Activated CD8-positive, alpha-beta T cell treated with anti-CD3 and anti-CD28 coated beads for 36 hours (primary cell): ENCODE measurements around the gene ZDHHC3. TPM values are rescaled to one million over a fixed set of nuclear protein-coding genes. Genes with fewer than 3 reads are reported as not detected.

Source experiments
- ATAC-seq: fragments of 200-7000 bp; cut with Tn5 transposase; one replicate; pipeline ENCODE4 v1.10.0; 2021; ENCODE audit warnings: mild to moderate bottlenecking, moderate library complexity
- CTCF ChIA-PET: fragments of 350-600 bp; sonication (Branson Sonifier 250); formaldehyde crosslinking; loops from one replicate; lab custom pipeline; 2021; ENCODE audit warnings: antibody characterized with exemption; lab: Charles Lee
- POLR2A ChIA-PET: fragments of 350-600 bp; sonication (Branson Sonifier 250); formaldehyde crosslinking; loops from one replicate; lab custom pipeline; 2021; ENCODE audit warnings: antibody characterized with exemption; lab: Charles Lee
- DNase-seq: peaks from one replicate; pipeline ENCODE4 v3.0.0-alpha.2; 2020
- H3K27ac Mint-ChIP-seq: one replicate; pipeline ENCODE4 v1.8.0; 2021; ENCODE audit warnings: mild to moderate bottlenecking, mixed read lengths
- H3K27me3 Mint-ChIP-seq: one replicate; pipeline ENCODE4 v1.8.0; 2021; ENCODE audit warnings: mixed read lengths
- H3K36me3 Mint-ChIP-seq: one replicate; pipeline ENCODE4 v1.8.0; 2021; ENCODE audit warnings: low read depth, mixed read lengths
- H3K4me1 Mint-ChIP-seq: one replicate; pipeline ENCODE4 v1.8.0; 2021; ENCODE audit warnings: low read depth, mixed read lengths
- H3K4me3 Mint-ChIP-seq: one replicate; pipeline ENCODE4 v1.8.0; 2021; ENCODE audit warnings: mild to moderate bottlenecking, moderate library complexity, mixed read lengths
- H3K9me3 Mint-ChIP-seq: one replicate; pipeline ENCODE4 v1.8.0; 2021; ENCODE audit warnings: mixed read lengths
- CTCF ChIP-seq: fragments of 200-600 bp; IDR thresholded peaks from one replicate; pipeline ENCODE4 v1.8.0; 2022; ENCODE audit warnings: antibody characterized with exemption, mild to moderate bottlenecking
- intact Hi-C: fragments of 100-400 bp; cut with micrococcal nuclease; formaldehyde crosslinking; loops from one replicate; pipeline ENCODE4 v1.10.0; 2022
- total RNA-seq, 2 experiments: library from RNA; stranded (reverse); gene quantifications; one replicate each; pipeline ENCODE4 v1.2.3, GENCODE V29; 2021

The ZDHHC3 gene
- total RNA-seq, 2 experiments from 2014 or later: 28.6 to 36.0 TPM

GRCh38 chr3:44899683-44900367, 76.1 kb downstream of the ZDHHC3 start:
- no peak for DNase-seq
- TF ChIP-seq CTCF: no peak
- ChIA-PET CTCF (no interaction called here), POLR2A (no interaction called here)
- Mint-ChIP-seq H3K36me3 (no peaks in the 10 kb centered on the region), H3K4me3 (no peak overlapping the region), H3K9me3 (no peaks in the 10 kb centered on the region), H3K27me3 (peaks cover 10% of the 10 kb centered on the region), H3K4me1 (no peaks in the 10 kb centered on the region), H3K27ac (no peak overlapping the region)
- ATAC-seq: peak; percentile 47
- intact Hi-C loops: no loop called here

GRCh38 chr3:44896440-44896839, 79.5 kb downstream of the ZDHHC3 start:
- CTCF ChIA-PET: no interaction called here
- no peak overlapping the region for H3K27ac Mint-ChIP-seq
- H3K27me3 Mint-ChIP-seq: peaks cover 10% of the 10 kb centered on the region
- DNase-seq (no peak), ATAC-seq (no peak)
- no peak overlapping the region for H3K4me3 Mint-ChIP-seq
- no peaks in the 10 kb centered on the region for H3K9me3 Mint-ChIP-seq
- no peaks in the 10 kb centered on the region for H3K36me3 Mint-ChIP-seq
- no peaks in the 10 kb centered on the region for H3K4me1 Mint-ChIP-seq
- intact Hi-C loops: no loop called here
- TF ChIP-seq CTCF: no peak
- POLR2A ChIA-PET: no interaction called here

DNA sequence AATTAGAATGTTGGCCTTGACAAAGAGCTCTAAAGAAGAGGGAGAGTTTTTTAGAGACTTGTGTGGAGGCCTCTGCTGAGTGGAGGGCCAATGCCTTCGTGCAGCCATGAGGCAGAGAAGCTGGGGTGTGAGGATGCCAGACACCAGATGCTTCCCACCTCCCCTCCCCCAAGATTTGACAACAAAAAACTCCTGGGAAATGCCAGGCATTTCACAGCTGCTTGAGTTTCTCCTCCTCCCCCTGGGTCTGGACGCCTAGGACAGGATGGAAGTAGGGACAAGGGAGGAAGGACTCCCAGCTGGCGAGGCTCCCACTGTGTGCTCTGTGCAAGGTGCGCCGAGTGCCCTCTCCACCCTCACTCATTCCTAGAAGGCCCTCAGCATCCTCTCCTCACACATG, 81.5 kb downstream of the ZDHHC3 start:
- ChIA-PET POLR2A (no interaction called here), CTCF (no interaction called here)
- DNase-seq (no peak), ATAC-seq (no peak)
- Mint-ChIP-seq H3K36me3 (no peaks in the 10 kb centered on the region), H3K27ac (no peak overlapping the region), H3K27me3 (peaks cover 1% of the 10 kb centered on the region), H3K4me3 (no peak overlapping the region), H3K9me3 (no peaks in the 10 kb centered on the region), H3K4me1 (no peaks in the 10 kb centered on the region)
- TF ChIP-seq CTCF: no peak
- intact Hi-C loops: no loop called here

GRCh38 chr3:44893097-44893496, 82.9 kb downstream of the ZDHHC3 start:
- intact Hi-C loops: no loop called here
- POLR2A ChIA-PET: no interaction called here
- Mint-ChIP-seq H3K27ac (no peak overlapping the region), H3K27me3 (no peaks in the 10 kb centered on the region), H3K36me3 (no peaks in the 10 kb centered on the region), H3K4me3 (no peak overlapping the region), H3K9me3 (no peaks in the 10 kb centered on the region), H3K4me1 (no peaks in the 10 kb centered on the region)
- TF ChIP-seq CTCF: no peak
- DNase-seq (no peak), ATAC-seq (no peak)
- CTCF ChIA-PET: no interaction called here

DNA sequence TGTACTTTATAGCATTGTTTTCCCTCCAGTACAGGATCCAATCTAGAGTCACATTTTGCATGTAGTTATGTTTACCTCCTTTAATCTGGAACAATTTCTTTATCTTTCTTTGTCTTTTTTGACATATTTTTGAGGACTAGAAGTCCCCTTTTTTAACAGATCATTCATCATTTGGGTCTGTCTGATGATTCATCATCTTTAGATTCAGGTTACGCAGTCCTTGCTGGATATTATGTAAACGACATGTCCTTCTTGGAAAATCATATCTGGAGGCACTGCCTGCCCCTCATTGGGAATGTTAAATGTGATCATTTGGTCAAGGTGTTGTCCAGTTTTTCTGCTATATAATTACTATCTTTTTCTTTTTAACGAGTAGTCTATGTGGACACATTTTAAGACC, 83.3 kb downstream of the ZDHHC3 start:
- H3K9me3 Mint-ChIP-seq: no peaks in the 10 kb centered on the region
- intact Hi-C loops: no loop called here
- no peaks in the 10 kb centered on the region for H3K4me1 Mint-ChIP-seq
- no peak overlapping the region for H3K4me3 Mint-ChIP-seq
- H3K27me3 Mint-ChIP-seq: no peaks in the 10 kb centered on the region
- H3K27ac Mint-ChIP-seq: no peak overlapping the region
- no peak for DNase-seq
- H3K36me3 Mint-ChIP-seq: no peaks in the 10 kb centered on the region
- TF ChIP-seq CTCF: no peak
- CTCF ChIA-PET: no interaction called here
- POLR2A ChIA-PET: no interaction called here
- no peak for ATAC-seq
